ENCODE data around the gene SEPSECS.

SEPSECS gene

GRCh38 chr4:25080571-25080970 lies 79.7 kb downstream of the SEPSECS start:
- no peak for DNase-seq (ENCODE audit: low read depth)

GRCh38 chr4:25078523-25078922 lies 81.7 kb downstream of the SEPSECS start:
- DNase-seq (ENCODE audit: low read depth): no peak

GRCh38 chr4:25076625-25077398 lies 83.4 kb downstream of the SEPSECS start:
- no peak for DNase-seq (ENCODE audit: low read depth)

- no peak for DNase-seq (ENCODE audit: low read depth)
These were observed 84.4 kb downstream of the SEPSECS start for GRCh38 chr4:25075851-25076250.

GRCh38 chr4:25075129-25075528 lies 85.1 kb downstream of the SEPSECS start:
- no peak for DNase-seq (ENCODE audit: low read depth)

GRCh38 chr4:25070545-25070944 lies 89.7 kb downstream of the SEPSECS start:
- no peak for DNase-seq (ENCODE audit: low read depth)
